Stimulated activated CD4-positive, alpha-beta T cell treated with anti-CD3 and anti-CD28 coated beads, Interleukin-12 subunit alpha, Interleukin-12 subunit beta, amount 100 ng/mL, for 4 hours (primary cell): ENCODE results near the gene ZNF177.
"Not testable (repeated sequence)": the region's sequence is repeated elsewhere in the genome, so short reads cannot be mapped to it uniquely, and the experiment has no call there.

Source experiments
- DNase-seq: peaks from one replicate; pipeline ENCODE4 v3.0.0-alpha.2; 2020

Gene ZNF177

GRCh38 chr19:9362905-9363304 lies at the start of gene ZNF177:
Gene ZNF177 (plus strand): TSS chr19:9363013. CDS start chr19:9378312, 15,299 bp downstream.
- no peak for DNase-seq

GRCh38 chr19:9313756-9314155 lies 49.1 kb upstream of the ZNF177 start:
- no peak for DNase-seq

- no peak for DNase-seq
Measured at GRCh38 chr19:9321338-9321737, 41.5 kb upstream of the ZNF177 start.

GRCh38 chr19:9321756-9322155 lies 41.1 kb upstream of the ZNF177 start:
- not testable (repeated sequence) for DNase-seq

- not testable (repeated sequence) for DNase-seq
Measured at GRCh38 chr19:9322201-9322600, 40.6 kb upstream of the ZNF177 start.

GRCh38 chr19:9323557-9323918 lies 39.3 kb upstream of the ZNF177 start:
- DNase-seq = no peak

GRCh38 chr19:9323919-9324583 lies 38.8 kb upstream of the ZNF177 start, which contains the start of gene ZNF559:
Gene ZNF559 (plus strand): TSS chr19:9324179. CDS start chr19:9338550, 14,371 bp downstream.
- DNase-seq = peak; percentile 97

GRCh38 chr19:9324584-9324962 lies 38.2 kb upstream of the ZNF177 start:
- no peak for DNase-seq

- DNase-seq = no peak
Measured at GRCh38 chr19:9329999-9330398, 32.8 kb upstream of the ZNF177 start.

GRCh38 chr19:9342610-9343304 lies 20.1 kb upstream of the ZNF177 start:
- no peak for DNase-seq

- no peak for DNase-seq
Measured at GRCh38 chr19:9345005-9345404, 17.8 kb upstream of the ZNF177 start.

- no peak for DNase-seq
Measured at GRCh38 chr19:9348253-9348652, 14.6 kb upstream of the ZNF177 start.

- no peak for DNase-seq
Measured at GRCh38 chr19:9348671-9349070, 14.1 kb upstream of the ZNF177 start.

- DNase-seq = no peak
Measured at GRCh38 chr19:9352505-9352904, 10.3 kb upstream of the ZNF177 start.

GRCh38 chr19:9353011-9353410 lies 9.8 kb upstream of the ZNF177 start:
- DNase-seq = no peak

GRCh38 chr19:9354651-9355050 lies 8.2 kb upstream of the ZNF177 start:
- DNase-seq = no peak

- DNase-seq = no peak
Measured at GRCh38 chr19:9370738-9371619, 8.2 kb downstream of the ZNF177 start.

GRCh38 chr19:9381361-9381785 lies 18.6 kb downstream of the ZNF177 start:
- DNase-seq = no peak

- DNase-seq = peak; percentile 55
Measured at GRCh38 chr19:9406798-9407352, 44.1 kb downstream of the ZNF177 start.

GRCh38 chr19:9407827-9408226 lies 45.0 kb downstream of the ZNF177 start:
- no peak for DNase-seq

GRCh38 chr19:9413240-9413954 lies 50.6 kb downstream of the ZNF177 start:
- DNase-seq = no peak

GRCh38 chr19:9427941-9428340 lies 65.1 kb downstream of the ZNF177 start:
- no peak for DNase-seq

GRCh38 chr19:9430444-9430843 lies 67.6 kb downstream of the ZNF177 start:
- DNase-seq = no peak
